Stimulated activated CD8-positive, alpha-beta memory T cell treated with anti-CD3 and anti-CD28 coated beads, Interleukin-12 subunit alpha, Interleukin-12 subunit beta, amount 100 ng/mL, for 1 hour (primary cell): Measurements from ENCODE around the gene CBL.

Experiments used
- DNase-seq: peaks from one replicate; pipeline ENCODE4 v3.0.0-alpha.2; 2020; ENCODE audit warnings: low read depth

Gene CBL

DNA sequence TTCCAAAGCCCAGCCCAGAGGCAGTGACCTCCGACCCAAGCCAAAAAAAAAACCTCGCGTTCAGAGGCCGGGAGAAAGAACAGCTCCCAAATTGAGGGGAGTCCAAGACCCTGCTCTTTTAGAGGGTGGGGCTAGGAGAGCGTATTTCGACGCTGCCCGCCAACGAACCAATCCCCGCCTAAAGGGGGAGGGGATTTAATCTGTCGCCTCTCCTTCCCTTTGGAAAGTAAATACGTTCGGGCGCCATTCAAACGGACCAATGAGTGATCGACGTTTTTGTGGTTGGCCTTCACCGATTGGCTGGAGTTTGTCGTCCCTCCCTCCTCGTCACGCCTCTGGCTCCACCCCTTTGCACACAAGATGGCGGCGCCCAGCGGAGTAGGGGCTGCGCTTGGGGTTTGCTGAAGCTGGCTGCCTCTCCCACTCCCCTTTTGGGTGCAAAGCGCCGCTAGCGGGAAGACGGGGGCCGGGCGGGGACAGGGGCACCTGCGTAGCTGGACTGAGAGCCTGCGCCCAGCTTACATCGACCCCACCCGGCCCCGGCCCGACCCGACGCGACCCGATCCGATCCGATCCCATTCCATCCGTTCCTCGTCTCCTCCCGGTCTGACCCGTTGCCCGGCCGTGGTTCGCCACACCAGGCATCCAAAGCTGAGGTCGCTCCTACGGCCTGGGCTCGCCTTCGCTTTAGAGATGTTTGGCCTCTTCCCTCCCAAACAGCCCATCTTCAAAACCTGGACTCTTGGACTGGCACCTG is 128.2 kb downstream of the CBL start, which contains the start of gene RNF26:
Gene RNF26, plus strand, starts transcription at position 354 of the 757 bp plus-strand sequence. CDS start 596 bp downstream, outside the sequence.
- DNase-seq, result peak; percentile 88

DNA sequence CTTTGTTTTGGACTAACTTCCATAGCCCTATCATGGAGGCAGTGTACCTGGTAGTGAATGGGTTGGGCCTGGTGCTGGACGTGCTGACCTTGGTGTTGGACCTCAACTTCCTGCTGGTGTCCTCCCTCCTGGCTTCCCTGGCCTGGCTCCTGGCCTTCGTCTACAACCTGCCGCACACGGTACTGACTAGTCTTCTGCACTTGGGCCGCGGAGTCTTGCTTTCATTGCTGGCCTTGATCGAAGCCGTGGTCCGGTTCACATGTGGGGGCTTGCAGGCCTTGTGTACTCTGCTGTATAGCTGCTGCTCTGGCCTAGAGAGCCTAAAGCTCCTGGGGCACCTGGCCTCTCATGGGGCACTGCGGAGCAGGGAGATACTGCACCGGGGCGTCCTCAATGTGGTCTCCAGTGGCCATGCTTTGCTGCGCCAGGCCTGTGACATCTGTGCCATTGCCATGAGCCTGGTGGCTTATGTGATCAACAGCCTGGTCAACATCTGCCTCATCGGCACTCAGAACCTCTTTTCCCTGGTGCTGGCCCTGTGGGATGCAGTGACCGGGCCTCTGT is 129.0 kb downstream of the CBL start:
- no peak for DNase-seq

DNA sequence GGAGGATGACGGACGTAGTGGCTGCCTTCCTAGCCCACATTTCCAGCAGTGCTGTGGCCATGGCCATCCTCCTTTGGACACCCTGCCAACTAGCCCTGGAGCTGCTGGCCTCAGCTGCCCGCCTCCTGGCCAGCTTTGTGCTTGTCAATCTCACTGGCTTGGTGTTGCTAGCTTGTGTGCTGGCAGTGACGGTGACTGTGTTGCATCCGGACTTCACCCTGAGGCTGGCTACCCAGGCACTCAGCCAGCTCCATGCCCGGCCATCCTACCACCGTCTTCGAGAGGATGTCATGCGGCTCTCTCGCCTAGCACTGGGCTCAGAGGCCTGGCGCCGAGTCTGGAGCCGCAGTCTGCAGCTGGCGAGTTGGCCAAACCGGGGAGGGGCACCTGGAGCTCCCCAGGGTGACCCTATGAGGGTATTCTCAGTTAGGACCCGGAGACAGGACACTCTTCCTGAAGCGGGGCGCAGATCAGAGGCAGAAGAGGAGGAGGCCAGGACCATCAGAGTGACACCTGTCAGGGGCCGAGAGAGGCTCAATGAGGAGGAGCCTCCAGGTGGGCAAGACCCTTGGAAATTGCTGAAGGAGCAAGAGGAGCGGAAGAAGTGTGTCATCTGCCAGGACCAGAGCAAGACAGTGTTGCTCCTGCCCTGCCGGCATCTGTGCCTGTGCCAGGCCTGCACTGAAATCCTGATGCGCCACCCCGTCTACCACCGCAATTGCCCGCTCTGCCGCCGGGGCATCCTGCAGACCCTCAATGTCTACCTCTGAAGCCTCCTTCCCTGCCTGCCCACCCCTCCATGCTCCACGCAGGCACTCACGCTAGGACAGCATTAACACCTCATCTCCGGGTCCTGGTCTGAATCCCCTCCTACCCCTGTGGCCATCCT is 129.8 kb downstream of the CBL start:
- no peak for DNase-seq

DNA sequence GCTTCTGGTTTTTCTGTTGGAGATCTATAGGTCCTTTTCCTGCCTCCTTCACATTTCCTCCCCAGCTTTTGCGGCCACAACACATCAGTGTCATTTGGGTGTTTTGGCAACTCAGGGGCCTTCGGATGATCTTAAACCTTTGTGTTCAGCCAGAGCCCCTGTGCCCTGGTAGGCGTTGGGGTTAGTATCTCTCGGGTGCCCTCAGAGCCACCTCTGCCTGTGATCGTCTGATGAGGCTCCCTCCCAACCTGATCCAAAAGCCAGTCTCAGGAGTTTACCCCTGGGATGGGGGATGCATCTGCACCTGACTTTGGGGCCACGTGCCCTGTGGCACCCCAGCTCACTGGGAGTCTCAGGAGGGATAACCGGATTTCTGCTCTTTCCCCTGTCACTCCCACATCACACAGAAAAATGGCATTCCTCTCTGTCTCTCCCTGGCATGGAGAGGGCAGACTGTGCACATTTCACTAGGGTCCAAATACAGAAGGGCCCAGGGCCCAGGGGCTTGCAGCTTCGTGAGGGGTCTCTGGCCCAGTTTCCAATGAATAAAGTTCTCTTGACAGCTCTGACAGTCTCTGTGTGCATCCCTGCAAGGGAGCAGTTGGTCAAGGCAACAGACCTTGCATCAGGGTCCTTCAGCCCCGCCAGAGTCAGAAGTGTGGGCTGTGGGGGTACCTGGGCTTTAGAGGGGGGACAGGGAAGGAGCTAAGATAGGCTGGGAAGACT is 130.8 kb downstream of the CBL start:
- DNase-seq, result no peak

DNA sequence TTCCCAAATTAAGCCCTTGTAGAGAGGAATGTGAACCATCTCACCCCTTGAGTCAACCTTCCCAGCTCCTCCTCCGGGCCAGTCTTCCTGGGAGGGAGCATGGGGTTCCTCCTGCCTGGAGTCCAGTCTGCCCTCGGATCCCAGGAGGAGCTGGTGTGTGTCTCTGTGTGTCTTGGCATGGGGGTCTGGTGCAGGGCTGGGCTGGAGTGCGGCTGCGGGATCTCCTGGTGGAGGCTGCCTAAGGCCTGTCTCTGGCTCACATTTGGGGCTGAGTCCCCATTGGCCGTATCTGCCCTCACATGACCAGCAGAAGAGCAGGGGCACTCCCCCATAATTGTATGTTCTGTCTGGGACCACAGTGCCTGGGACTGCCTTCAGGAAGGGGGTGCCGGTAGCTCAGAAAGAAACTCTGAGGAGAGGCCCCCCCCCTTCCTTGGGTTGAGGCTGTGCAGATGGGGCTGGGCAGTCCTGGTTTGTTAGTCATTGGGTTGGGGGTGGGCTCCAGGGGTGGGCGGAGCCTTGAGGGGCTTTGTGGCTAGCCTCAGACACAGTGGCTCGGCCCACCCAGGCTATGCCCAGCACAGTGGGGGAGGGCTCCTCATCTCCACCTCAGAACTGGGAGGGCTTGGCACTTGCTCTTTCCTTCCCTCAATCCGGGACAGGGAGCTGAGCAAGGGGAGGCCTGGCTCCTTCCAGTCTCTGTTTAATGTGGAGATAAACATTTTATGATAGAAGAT is 131.6 kb downstream of the CBL start:
- no peak for DNase-seq

DNA sequence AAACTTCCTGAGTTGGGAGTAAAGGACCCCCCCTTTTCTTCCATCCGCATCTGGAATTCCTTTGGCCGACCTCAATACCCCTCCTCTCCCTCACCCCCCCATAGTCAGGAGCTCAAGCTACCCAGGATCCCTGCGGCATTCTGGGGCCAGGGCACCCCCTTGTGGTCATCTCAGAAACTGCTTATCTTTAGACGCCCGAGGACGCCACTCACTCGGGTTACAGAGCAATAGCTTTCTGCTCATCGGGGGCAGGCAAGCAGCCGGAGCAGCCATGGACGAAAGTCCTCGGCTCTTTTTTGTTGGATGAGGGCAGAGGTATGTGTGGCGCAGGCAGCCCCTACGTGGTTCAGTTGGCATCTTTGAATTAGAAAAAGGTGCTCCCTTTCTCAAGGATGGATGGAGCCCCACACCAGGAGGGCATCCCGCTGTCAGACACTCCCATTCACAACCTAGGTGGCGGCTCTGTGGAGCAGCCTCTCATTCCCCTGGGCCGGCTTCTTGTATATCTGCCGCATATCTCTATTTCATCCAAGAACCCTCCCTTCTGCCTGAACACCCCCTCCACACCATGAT is 132.3 kb downstream of the CBL start:
- peak; percentile 49 for DNase-seq

DNA sequence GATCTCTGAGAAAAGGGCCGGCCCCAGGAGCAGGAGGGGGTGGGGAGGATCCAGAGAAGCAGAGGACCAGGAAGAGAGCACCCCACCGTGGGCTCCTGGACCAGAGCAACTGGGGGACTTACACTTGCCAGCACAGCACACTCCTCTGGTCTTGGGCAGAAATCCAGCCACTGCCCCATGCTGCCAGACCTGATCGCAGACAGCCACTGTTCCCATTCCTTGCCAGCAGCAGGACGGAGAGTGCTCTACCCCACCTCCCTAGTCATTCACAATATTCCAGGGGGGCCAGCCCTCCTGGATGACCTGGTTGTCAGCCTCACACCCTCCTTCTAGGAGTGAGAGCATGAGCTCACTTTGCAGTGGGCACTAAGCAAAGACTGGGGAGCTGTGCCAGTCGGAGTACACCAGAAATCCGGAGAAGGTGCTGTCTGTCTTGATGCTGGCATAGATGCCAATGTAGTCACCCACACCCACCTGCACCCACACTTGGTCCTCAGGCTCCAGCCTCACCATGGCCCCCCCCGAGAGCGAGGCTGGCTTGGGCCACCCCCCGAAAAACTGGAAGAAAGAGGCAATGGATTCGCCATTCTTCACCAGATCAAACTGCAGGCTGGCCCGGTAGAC is 132.9 kb downstream of the CBL start:
- DNase-seq, result no peak

DNA sequence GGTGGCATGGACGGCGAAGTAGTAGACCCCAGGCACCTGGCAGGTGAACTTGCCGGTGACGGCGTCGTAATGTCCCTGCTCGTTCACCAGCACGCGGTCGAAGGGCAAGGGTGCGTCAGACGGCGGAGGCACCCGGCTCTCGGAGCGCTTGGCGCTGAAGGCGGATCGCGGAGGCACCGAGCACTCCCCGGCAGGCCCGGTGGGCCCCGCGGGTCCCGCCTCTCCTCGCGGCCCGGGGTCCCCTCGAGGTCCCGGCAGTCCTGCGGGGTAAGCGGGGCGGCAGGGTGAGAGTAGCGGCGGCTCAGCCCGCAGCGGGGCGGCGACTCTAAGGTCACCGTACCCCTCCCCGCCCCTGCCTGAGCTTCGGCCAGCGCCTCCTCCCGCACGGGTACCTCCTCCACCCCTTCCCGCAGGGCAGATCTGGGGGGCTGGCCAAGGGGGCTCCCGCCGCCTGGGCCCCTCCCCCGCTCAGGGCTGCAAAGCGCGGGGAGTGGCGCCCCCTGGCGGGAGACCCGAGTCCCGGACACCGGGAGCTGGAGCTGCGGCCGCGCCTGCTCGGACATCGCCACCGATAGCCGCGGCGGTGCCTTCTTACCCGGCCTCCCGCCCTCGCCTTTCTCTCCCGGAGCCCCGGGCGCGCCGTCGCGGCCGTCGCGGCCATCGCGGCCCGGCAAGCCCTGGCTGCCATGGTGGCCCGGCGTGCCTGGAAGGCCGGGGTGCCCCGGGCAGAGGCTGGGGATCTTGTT is 133.6 kb downstream of the CBL start:
- no peak for DNase-seq

DNA sequence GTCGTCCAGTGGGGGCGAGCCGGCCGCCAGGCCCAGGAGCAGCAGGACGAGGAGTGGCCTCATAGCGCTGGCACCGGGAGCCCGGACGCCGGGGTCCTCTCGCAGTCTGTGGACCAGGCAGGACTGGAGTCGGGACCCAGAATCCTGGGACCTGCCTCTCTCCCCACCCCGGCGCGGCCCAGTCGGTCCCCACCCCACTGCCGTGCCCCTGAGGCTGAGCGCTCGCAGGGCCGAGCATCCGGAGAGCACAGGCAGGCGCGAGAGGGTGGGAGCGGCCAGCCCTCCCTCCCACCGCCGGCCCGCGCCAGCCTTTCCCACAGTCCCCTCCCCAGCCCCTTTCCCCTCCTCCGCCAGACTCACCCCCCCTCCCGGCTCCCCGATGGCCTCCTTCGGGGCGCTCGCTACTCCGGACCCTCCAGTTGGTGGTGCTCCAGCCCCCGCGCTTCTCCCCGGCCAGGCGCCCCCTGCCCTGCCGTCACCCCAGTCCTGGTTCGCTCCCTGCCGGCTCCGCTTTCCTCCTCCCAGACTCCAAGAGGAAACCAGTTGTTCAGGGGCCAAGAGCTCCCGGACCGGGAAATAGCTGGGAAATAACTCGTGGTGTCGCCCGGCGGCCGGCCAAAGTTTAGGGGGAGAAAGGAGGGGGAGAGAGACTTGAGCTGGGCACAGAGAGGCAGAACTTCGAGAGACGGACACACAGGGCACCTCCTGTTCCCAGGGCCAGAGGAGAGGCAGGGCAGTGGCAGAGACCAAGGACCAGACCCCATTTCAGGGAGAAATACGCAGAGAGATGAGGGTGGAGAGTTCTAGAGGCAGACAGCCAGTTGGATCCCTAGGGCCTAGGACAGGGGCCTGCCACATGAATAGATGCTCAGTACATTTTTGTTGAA is 134.4 kb downstream of the CBL start, which contains the start of gene C1QTNF5:
Gene C1QTNF5, minus strand, starts transcription at position 549 of the 887 bp plus-strand sequence. Its CDS starts 486 bp downstream, at position 63.
- DNase-seq, result no peak

DNA sequence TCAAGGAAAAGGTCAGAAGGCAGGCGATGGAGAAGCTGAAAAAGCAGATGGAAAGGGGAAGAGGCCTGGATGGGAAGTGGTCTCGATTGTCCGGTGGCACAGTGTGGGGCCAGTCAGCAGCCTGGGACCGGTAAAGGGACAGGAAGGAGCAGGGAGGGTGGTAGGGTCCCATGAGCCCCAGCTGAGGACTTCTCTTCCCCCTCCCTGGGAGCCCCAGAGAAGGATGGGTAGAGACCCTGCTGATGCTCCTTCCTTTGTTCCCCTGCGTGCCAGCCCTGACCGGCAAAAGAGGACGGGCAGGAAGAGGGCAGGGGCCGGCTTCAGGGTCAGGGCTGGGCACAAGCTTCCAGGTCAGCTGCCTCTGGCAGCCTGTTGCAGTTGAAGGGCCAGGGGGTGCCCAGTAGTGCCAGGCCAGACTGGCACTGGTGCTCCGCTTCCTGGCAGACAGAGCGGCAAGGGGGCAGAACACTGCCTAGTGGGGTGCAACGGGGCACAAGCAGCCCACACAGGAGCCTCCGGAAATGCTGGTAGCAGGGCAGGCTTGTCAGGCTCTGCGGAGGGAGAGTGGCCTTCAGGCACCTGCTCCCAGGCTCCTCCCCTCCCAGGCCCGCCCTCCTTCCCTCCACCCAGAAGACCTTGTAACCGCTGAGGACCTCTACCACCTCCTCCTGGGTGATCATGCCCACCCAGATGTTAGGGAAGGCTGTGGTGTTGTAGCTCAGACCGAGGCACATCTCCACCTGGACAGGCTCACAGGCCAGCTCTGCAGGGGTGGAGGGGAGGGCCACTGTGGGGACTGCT is 135.3 kb downstream of the CBL start:
- no peak for DNase-seq

DNA sequence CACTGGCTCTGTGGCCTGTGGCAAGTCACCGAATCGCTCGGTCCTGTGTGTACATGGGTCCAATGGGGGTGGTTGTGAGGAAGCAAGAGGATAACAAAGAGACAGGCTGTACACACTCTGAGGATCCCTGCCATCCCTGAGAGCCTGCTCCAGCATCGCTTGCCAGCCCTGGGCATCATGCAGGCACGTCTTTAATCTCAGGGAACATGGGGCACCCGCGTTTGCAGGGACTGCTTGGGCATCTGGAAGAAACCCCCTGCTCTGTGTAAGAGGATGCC is 135.8 kb downstream of the CBL start:
- DNase-seq, result no peak

DNA sequence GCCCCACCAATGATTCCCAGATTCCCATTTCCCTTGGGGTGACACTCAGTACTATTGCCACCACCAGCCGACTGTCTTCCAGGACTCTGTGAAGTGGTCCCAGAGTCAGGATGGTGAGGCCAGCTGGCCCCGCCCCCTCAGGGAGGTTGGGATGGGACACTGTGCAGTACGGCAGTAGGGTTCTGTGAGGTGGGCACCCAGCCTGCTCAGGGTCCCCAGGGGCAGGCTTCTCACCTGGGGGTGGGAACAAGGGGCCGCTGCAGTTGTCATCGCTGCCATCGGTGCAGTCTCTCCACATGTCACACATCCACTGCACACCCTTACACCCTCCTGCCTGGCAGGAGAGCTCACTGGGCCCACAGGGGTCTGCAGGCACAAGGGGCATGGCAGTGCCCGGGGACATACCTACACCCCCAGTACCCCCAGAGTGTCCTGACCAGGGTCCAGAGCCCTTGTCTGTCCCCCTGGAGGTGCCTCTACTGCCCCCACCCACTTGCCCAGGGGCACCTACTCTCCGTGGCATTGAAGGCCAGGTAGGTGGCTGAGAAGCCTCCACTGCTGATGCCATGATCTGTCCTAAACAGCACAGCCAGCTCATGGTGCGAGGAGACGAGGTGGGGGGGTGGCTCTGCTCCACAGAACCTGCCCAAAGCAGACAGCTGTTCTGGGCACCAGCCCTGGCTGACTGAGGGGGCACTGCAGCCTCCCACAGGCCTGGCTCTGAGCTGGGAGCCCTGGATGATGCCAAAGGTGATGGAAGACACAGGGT is 136.4 kb downstream of the CBL start:
- no peak for DNase-seq

DNA sequence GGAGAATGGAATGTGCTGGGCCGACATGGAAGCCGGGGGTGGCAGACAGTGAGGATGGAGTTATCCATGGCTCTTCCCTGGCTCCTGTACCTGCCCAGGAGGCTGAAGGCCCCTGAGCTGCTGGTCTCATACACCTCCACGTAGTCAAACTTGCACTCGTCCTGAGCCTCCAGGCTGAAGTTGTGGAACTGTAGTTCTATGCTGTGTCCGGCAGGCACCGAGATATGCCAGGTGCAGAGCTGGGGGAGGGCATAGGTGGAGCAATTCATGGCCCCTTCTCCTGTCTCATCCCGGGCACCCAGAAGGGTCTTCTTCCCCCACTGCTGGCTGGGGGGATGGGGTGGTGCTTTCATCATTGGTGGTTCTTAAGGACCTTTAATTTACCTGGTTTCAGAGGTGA is 137.6 kb downstream of the CBL start:
- DNase-seq, result no peak

DNA sequence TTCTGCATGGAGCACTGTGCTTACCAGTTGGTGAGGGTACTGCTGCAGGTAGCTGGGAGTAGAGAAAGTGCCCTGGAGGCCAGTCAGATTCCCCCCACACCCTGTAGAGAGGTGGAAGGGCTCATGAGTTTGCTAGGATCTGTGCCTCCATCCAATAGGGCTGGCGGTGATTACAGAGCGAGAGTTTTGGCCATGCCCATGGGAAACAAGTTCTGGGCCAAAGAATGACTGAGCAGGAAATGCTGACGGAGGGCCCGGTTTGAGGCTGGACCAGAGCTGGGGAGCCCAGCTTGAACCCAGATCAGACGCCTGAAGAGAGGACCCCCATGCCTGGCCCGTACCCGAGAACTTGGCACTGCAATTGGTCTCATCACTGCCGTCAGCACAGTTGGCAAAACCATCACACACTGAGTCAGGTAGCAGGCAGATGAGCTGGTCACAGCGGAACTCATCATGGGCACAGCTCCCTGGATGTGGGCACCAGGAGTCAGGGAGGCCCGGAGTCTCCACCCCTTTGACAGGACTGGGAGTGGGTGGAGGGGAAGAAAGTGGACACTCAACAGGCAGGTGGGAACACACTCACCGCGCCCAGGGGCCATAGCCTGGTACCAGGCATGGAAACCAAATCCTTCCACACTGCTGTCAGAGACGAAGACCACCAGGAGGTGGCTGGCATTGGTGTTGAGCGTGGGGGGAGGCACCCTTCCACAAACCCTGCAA is 138.3 kb downstream of the CBL start:
- DNase-seq, result no peak

DNA sequence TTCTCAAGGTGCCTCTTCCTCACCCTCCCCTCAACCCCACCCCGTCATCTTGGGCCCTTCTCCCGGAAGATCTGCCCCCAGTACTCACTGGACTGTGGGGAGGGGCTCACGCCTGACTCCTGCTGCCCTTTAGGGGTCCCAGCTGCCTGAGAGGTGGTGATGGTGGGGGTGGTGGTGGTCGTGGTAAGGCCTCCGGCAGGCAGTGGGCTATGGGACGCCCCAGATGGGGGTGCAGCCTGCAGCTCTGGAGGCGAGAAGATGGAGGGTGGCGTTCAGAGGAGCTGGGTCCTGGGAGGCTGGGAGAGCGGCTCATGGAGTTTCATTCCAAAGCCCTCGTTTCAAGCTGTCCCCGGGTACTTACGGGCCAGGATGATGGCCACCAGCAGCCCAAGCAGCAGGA is 139.5 kb downstream of the CBL start:
- no peak for DNase-seq

DNA sequence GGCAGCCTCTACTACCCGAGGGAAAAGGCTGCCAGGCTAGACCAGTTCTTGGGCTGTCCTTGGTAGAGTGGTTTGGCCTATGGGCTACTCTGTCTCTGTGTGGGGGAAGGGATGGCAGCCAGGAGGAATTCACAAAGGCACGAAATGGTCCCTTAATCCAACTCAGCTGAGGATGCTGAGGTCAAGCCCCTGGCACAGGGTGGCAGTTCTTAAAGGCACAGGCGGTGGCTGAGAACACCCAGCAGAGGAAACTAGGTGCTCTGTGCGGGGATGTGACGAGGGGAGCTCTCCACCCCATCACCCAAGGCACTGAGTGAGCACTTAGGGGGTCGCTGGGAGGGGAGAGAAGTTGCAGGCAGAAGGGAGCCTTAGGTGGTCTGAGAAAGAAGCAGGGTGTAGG is 140.5 kb downstream of the CBL start, which contains the start of gene MFRP:
Gene MFRP, minus strand, starts transcription at position 101 of the 400 bp plus-strand sequence. CDS start 192 bp downstream, outside the sequence.
- no peak for DNase-seq

DNA sequence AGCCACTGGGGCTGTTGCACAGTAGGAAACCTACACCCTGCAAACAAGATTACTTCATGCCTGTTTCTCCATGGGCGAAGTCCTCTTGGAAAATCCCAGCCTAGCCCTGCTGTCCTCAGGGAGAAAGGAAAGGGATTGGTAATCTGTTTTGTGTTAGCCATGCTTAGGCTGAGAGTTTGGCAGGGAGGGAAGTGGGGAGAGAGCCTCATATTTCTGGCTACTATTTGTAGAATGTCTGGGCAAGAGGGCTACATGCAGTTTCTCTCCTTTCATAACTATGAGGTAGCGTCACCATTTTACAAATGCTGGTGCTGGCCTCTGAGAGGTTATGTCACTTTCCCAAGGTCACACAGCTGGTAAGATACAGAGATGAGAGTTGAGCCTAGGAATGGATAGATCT is 141.1 kb downstream of the CBL start:
- DNase-seq, result no peak
